ENCODE data around the gene SIRT3.

The SIRT3 gene

DNA sequence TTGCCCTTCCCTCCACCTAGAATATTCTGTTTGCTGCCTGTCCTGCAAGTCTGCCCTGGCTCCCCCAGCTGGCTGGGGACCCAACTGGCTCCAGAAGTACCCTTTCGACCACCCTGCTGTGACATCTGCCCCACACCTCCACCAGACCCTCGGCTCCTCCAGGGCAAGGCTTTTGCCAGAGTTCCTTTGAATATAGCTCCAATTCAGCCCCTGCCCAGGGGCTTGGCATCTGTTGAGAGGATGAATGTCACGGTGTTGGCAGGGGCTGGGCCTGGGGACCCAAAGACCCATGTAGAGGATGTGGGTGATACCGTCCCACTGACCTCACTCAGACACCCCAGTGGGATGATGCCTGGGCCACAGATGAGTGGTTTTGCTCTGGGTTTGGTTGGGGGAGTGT, 46.0 kb upstream of the SIRT3 start:
- Histone ChIP-seq H3K27ac (replicated peaks) (no peak overlapping the region), H3K4me3 (replicated peaks; ENCODE audit: insufficient read depth, low read length) (no peak overlapping the region), H3K27me3 (ENCODE audit: insufficient read depth, poor library complexity, severe bottlenecking) (peaks cover 22% of the 10 kb centered on the region)
- DNase-seq (ENCODE audit: low read depth in 1 of 2, low spot score in 1 of 2): no peak
- TF ChIP-seq SPI1 (IDR thresholded peaks at IDR 0.05; ENCODE audit: borderline replicate concordance, low read depth) (no peak), GABPA (IDR thresholded peaks at IDR 0.05; ENCODE audit: low read depth) (no peak), POLR2AphosphoS5 (IDR thresholded peaks at IDR 0.05; ENCODE audit: low read depth) (no peak)
- TF ChIP-seq, protein P1, sequence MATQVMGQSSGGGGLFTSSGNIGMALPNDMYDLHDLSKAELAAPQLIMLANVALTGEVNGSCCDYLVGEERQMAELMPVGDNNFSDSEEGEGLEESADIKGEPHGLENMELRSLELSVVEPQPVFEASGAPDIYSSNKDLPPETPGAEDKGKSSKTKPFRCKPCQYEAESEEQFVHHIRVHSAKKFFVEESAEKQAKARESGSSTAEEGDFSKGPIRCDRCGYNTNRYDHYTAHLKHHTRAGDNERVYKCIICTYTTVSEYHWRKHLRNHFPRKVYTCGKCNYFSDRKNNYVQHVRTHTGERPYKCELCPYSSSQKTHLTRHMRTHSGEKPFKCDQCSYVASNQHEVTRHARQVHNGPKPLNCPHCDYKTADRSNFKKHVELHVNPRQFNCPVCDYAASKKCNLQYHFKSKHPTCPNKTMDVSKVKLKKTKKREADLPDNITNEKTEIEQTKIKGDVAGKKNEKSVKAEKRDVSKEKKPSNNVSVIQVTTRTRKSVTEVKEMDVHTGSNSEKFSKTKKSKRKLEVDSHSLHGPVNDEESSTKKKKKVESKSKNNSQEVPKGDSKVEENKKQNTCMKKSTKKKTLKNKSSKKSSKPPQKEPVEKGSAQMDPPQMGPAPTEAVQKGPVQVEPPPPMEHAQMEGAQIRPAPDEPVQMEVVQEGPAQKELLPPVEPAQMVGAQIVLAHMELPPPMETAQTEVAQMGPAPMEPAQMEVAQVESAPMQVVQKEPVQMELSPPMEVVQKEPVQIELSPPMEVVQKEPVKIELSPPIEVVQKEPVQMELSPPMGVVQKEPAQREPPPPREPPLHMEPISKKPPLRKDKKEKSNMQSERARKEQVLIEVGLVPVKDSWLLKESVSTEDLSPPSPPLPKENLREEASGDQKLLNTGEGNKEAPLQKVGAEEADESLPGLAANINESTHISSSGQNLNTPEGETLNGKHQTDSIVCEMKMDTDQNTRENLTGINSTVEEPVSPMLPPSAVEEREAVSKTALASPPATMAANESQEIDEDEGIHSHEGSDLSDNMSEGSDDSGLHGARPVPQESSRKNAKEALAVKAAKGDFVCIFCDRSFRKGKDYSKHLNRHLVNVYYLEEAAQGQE (IDR thresholded peaks at IDR 0.05; ENCODE audit: insufficient replicate concordance, low read depth): no peak
- TF ChIP-seq, protein P2, sequence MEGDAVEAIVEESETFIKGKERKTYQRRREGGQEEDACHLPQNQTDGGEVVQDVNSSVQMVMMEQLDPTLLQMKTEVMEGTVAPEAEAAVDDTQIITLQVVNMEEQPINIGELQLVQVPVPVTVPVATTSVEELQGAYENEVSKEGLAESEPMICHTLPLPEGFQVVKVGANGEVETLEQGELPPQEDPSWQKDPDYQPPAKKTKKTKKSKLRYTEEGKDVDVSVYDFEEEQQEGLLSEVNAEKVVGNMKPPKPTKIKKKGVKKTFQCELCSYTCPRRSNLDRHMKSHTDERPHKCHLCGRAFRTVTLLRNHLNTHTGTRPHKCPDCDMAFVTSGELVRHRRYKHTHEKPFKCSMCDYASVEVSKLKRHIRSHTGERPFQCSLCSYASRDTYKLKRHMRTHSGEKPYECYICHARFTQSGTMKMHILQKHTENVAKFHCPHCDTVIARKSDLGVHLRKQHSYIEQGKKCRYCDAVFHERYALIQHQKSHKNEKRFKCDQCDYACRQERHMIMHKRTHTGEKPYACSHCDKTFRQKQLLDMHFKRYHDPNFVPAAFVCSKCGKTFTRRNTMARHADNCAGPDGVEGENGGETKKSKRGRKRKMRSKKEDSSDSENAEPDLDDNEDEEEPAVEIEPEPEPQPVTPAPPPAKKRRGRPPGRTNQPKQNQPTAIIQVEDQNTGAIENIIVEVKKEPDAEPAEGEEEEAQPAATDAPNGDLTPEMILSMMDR (IDR thresholded peaks at IDR 0.05; ENCODE audit: insufficient read depth, low read length): no peak

DNA sequence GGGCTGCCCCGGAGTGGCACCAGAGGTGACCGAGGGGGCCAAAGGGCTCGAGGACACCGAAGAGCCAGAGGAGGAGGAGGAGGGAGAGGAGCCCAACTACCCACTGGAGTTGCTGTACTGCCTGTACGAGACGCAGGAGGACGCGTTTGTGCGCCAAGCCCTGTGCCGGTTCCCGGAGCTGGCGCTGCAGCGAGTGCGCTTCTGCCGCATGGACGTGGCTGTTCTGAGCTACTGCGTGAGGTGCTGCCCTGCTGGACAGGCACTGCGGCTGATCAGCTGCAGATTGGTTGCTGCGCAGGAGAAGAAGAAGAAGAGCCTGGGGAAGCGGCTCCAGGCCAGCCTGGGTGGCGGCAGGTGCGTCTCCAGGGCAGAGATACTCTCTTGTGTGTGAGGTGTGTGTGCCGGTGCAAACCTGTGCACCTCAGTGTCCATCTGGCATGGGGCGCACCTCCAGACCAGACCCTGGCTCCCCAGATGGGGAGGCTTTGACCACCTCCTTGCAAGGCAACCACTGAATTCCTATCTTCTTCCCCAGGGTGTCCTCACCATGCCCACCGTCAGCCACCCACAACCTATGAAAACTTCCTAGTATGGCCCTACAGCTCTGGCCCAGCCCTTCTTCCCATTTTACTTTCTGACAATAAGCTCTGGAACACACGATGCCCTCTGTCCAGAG, 45.5 kb upstream of the SIRT3 start:
- TF ChIP-seq SPI1 (IDR thresholded peaks at IDR 0.05; ENCODE audit: borderline replicate concordance, low read depth): no peak
- no peak for TF ChIP-seq POLR2AphosphoS5 (IDR thresholded peaks at IDR 0.05; ENCODE audit: low read depth)
- TF ChIP-seq, protein P1 (IDR thresholded peaks at IDR 0.05; ENCODE audit: insufficient replicate concordance, low read depth): no peak
- TF ChIP-seq, protein P2 (IDR thresholded peaks at IDR 0.05; ENCODE audit: insufficient read depth, low read length): no peak
- no peak for TF ChIP-seq GABPA (IDR thresholded peaks at IDR 0.05; ENCODE audit: low read depth)
- Histone ChIP-seq H3K27ac (replicated peaks) (no peak overlapping the region), H3K4me3 (replicated peaks; ENCODE audit: insufficient read depth, low read length) (no peak overlapping the region), H3K27me3 (ENCODE audit: insufficient read depth, poor library complexity, severe bottlenecking) (peaks cover 22% of the 10 kb centered on the region)
- DNase-seq (ENCODE audit: low read depth in 1 of 2, low spot score in 1 of 2): no peak

DNA sequence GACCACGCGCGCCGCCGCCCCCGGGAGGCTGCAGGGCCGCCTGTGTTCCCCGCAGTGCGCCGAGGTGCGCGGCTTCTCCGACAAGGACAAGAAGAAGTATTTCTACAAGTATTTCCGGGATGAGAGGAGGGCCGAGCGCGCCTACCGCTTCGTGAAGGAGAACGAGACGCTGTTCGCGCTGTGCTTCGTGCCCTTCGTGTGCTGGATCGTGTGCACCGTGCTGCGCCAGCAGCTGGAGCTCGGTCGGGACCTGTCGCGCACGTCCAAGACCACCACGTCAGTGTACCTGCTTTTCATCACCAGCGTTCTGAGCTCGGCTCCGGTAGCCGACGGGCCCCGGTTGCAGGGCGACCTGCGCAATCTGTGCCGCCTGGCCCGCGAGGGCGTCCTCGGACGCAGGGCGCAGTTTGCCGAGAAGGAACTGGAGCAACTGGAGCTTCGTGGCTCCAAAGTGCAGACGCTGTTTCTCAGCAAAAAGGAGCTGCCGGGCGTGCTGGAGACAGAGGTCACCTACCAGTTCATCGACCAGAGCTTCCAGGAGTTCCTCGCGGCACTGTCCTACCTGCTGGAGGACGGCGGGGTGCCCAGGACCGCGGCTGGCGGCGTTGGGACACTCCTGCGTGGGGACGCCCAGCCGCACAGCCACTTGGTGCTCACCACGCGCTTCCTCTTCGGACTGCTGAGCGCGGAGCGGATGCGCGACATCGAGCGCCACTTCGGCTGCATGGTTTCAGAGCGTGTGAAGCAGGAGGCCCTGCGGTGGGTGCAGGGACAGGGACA, 44.8 kb upstream of the SIRT3 start:
- DNase-seq (ENCODE audit: low read depth in 1 of 2, low spot score in 1 of 2): no peak
- Histone ChIP-seq H3K27me3 (ENCODE audit: insufficient read depth, poor library complexity, severe bottlenecking) (peaks cover 22% of the 10 kb centered on the region), H3K4me3 (replicated peaks; ENCODE audit: insufficient read depth, low read length) (peak overlapping the region; percentile 36; the same call in 1 of the 2 replicates)

More for the DNA sequence above, 44.8 kb upstream of the SIRT3 start:
- TF ChIP-seq POLR2AphosphoS5 (IDR thresholded peaks at IDR 0.05; ENCODE audit: low read depth) (no peak), GABPA (IDR thresholded peaks at IDR 0.05; ENCODE audit: low read depth) (no peak), SPI1 (IDR thresholded peaks at IDR 0.05; ENCODE audit: borderline replicate concordance, low read depth) (no peak)
- TF ChIP-seq, protein P1 (IDR thresholded peaks at IDR 0.05; ENCODE audit: insufficient replicate concordance, low read depth): no peak
- TF ChIP-seq, protein P2 (IDR thresholded peaks at IDR 0.05; ENCODE audit: insufficient read depth, low read length): no peak
- H3K27ac ChIP-seq (replicated peaks): no peak overlapping the region

All from HL-60 (cell line).